Embryonic facial prominence (tissue), 1 donor: ENCODE results near the gene AGTPBP1.
"Not testable (repeated sequence)": the region's sequence is repeated elsewhere in the genome, so short reads cannot be mapped to it uniquely, and the experiment has no call there.

Experiments used
- DNase-seq: peaks from one replicate; pipeline ENCODE4 v3.0.0-alpha.2; 2016; ENCODE audit errors: extremely low spot score

AGTPBP1 gene

GRCh38 chr9:85723215-85723614 is 18.5 kb downstream of the AGTPBP1 start:
- DNase-seq = no peak

- DNase-seq = not testable (repeated sequence)
Observed at GRCh38 chr9:85719411-85719810, 22.3 kb downstream of the AGTPBP1 start.

DNA sequence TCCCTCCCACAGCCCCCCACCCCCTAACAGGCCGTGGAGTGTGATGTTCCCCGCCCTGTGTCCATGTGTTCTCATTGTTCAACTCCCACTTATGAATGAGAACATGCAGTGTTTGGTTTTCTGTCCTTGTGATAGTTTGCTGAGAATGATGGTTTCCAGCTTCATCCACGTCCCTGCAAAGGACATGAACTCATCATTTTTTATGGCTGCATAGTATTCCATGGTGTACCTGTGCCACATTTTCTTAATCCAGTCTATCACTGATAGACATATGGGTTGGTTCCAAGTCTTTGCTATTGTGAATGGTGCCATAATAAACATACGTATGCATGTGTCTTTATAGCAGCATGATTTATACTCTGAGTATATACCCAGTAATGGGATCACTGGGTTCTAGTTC is 23.9 kb downstream of the AGTPBP1 start:
- DNase-seq = not testable (repeated sequence)

DNA sequence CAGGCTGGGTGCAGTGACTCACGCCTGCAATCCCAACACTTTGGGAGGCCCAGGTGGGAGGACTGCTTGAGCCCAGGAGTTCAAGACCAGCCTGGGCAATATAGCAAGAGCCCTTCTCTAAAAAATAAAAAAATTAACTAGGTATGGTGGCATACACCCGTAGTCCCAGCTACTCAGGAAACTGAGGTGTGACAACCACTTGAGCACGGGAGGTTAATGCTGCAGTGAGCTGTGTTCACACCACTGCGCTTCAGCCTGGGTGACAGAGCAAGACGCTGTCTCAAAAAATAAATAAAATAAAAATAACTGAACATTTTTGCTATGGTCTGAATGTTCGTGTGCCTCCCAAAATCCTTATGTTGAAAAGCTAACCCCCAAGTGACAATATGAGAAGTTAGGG is 24.5 kb downstream of the AGTPBP1 start:
- no peak for DNase-seq

DNA sequence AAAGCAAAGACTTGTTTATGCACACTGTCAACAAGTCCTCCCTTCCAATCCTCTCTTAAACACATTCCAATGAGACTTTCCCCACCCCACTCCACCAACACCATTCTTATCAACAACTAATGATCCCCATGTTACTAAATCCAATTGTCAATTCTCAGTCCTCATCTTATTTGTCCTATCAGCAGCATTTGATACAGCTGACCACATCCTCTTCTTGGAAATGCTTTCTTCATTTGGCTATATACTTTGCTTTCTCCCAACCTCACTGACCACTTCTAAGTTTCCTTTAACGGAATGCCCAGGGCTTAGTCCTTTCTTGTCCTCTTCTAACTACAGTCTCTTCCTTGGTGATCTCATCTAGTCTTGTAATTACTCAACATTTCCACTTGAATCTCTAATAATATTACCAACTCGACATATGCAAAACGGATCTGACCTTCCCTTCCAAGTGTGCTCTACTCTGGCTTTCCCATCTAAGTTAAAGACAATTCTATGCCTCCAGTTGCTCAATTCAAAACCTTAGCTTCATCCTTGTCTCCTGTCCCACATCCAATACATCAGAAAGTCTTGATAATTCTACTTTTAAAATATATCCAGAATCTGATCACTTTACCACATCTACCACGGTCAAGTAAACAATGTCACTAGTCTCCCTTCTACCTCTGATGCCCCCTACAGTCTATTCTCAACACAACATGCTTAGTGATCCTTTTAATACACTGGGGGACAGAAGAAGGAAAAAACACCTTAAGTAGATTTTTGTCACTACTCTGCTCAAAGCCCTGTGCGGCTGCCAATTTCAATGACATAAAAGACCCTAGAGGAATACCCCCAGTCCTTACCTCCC is 25.5 kb downstream of the AGTPBP1 start:
- no peak for DNase-seq

- DNase-seq = no peak
Observed at GRCh38 chr9:85715587-85715986, 26.2 kb downstream of the AGTPBP1 start.

- DNase-seq = no peak
Observed at GRCh38 chr9:85713897-85714296, 27.9 kb downstream of the AGTPBP1 start.

DNA sequence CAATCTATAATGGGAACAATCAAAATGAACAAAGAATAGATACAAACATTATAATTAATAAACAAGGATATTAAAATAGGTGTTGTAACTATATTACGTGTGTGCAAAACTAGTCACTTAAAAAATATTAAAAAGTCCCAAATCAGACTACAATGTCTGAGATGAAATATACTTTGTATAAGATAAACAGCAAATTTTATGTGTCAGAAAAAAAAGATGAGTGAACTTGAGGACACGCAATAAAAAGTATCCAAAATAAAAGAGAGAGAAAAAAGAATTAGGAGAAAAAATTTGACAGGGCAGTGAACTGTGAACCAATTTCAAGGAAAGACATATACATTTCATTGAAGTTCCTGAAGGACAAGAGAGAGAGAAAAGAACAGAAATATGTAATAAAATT is 37.0 kb downstream of the AGTPBP1 start:
- no peak for DNase-seq

- DNase-seq = no peak
Observed at GRCh38 chr9:85703398-85703797, 38.4 kb downstream of the AGTPBP1 start.

GRCh38 chr9:85702726-85703289 is 38.9 kb downstream of the AGTPBP1 start:
- DNase-seq = no peak

GRCh38 chr9:85702191-85702590 is 39.6 kb downstream of the AGTPBP1 start:
- no peak for DNase-seq

- no peak for DNase-seq
Observed at GRCh38 chr9:85700330-85700729, 41.4 kb downstream of the AGTPBP1 start.

GRCh38 chr9:85688361-85688760 is 53.4 kb downstream of the AGTPBP1 start:
- DNase-seq = no peak

DNA sequence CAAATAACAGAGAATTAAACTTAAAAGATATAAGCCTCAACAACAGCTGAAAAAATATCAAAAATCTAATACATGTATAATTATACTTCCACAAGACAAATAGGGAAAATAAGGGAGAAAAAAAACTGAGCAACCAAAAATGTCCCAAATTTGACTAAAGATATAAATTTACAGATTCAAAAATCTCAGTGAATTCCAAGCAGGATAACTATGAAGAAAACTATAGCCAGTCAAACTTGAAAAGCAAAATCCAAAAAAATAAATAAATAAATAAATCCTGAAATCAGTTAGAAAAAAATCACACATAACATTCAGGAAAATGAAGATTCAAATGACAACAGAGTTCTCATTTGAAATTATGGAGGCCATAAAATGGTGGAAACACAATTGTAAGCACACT is 56.7 kb downstream of the AGTPBP1 start:
- no peak for DNase-seq

DNA sequence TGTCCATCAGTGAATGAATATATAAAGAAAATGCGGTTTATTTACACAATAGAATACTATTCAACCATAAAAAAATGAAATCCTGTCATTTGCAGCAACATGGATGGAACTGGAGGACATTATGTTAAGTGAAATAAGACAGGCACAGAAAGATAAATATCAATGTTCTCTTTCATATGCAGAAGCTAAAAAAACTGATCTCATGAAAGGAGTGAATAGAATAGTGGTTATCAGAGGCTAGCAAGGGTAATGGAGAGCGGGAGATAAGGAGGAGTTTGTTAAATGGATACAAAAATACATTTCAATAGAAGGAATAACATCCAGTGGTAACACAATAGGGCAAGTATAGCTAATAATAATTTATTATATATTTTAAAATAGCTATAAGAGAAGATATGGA is 65.0 kb downstream of the AGTPBP1 start:
- DNase-seq = no peak

GRCh38 chr9:85667374-85667773 is 74.4 kb downstream of the AGTPBP1 start:
- DNase-seq = no peak

- DNase-seq = no peak
Observed at GRCh38 chr9:85666086-85666485, 75.7 kb downstream of the AGTPBP1 start.

DNA sequence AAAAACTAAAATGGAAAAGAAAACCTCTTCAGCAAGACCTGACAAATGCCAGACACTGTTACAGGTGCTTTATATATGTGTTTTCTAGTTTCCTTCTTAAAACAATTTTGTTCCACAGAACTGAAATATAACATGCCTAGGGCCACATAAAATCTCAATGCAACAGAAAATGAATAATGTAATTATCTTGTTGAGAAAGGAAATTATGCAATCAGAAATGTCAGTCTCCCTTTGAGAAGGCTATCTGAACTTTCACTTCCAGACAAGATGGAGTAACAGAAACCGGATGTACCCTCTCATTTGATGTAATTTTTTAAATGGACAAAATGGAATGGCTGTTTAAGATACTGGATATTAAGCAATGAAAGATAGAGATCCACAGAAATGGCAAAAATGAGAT is 79.2 kb downstream of the AGTPBP1 start:
- no peak for DNase-seq

- DNase-seq = no peak
Observed at GRCh38 chr9:85658716-85659115, 83.0 kb downstream of the AGTPBP1 start.

GRCh38 chr9:85653153-85653552 is 88.6 kb downstream of the AGTPBP1 start:
- no peak for DNase-seq

- DNase-seq = no peak
Observed at GRCh38 chr9:85647571-85647970, 94.2 kb downstream of the AGTPBP1 start.

DNA sequence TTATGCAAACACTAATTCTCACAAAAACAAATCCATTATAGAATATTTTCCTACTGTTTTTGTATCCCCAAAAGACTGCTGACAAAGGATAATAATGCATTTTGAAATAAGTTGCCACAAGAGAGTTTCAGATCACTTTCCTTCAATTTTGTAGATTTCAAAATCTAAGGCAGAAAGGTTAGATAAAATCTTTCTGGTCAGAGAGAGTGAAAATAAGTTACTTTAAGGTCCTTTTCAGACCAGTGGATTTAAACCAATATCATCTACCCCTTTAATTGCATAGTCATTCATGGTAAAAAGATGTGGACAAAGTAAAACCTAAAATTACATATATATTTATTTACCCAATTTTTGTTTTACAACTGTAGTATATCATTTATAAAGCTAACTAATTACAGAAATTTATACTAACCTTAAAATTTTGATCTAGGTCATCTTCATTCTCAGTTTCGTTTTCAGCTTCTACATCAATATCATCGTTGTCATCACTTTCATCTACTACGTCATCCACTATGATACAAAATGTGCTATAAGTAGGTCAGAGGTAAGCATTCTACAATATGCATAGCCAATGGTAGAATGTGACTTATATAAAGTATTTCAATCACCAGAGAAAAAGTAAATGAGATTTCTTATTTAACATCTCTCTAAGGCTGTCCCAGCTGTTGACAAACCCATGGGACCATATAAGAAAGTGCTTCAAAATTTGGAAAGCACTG is 95.7 kb downstream of the AGTPBP1 start:
- DNase-seq = no peak

- no peak for DNase-seq
Observed at GRCh38 chr9:85640425-85640824, 101.3 kb downstream of the AGTPBP1 start.
